Measurements from ENCODE around the gene DLAT.
"Not testable (repeated sequence)": the region's sequence is repeated elsewhere in the genome, so short reads cannot be mapped to it uniquely, and the experiment has no call there.

The DLAT gene

GRCh38 chr11:112042161-112042960 lies 17.2 kb downstream of the DLAT start:
- H3K4me3 ChIP-seq (replicated peaks; ENCODE audit: insufficient read depth, low read length) = no peak overlapping the region
- no peak overlapping the region for H3K27ac ChIP-seq (replicated peaks)
- no peak for TF ChIP-seq REST (IDR thresholded peaks at IDR 0.05; ENCODE audit: insufficient replicate concordance, low read depth)
- TF ChIP-seq POLR2AphosphoS5 (IDR thresholded peaks at IDR 0.05; ENCODE audit: low read depth) = no peak
- TF ChIP-seq SPI1 (IDR thresholded peaks at IDR 0.05; ENCODE audit: borderline replicate concordance, low read depth) = no peak
- no peak for TF ChIP-seq GABPA (IDR thresholded peaks at IDR 0.05; ENCODE audit: low read depth)
- no peak for TF ChIP-seq CTCF (IDR thresholded peaks at IDR 0.05; ENCODE audit: insufficient read depth, low read length)
- H3K27me3 ChIP-seq (ENCODE audit: insufficient read depth, poor library complexity, severe bottlenecking) = no peaks in the 10 kb centered on the region
- DNase-seq (ENCODE audit: low read depth in 1 of 2, low spot score in 1 of 2) = no peak

- Histone ChIP-seq H3K27ac (replicated peaks) (no peak overlapping the region), H3K4me3 (replicated peaks; ENCODE audit: insufficient read depth, low read length) (no peak overlapping the region), H3K27me3 (ENCODE audit: insufficient read depth, poor library complexity, severe bottlenecking) (no peaks in the 10 kb centered on the region)
- no peak for TF ChIP-seq SPI1 (IDR thresholded peaks at IDR 0.05; ENCODE audit: borderline replicate concordance, low read depth)
- no peak for TF ChIP-seq REST (IDR thresholded peaks at IDR 0.05; ENCODE audit: insufficient replicate concordance, low read depth)
- TF ChIP-seq GABPA (IDR thresholded peaks at IDR 0.05; ENCODE audit: low read depth) = no peak
- no peak for TF ChIP-seq POLR2AphosphoS5 (IDR thresholded peaks at IDR 0.05; ENCODE audit: low read depth)
- no peak for TF ChIP-seq CTCF (IDR thresholded peaks at IDR 0.05; ENCODE audit: insufficient read depth, low read length)
- DNase-seq (ENCODE audit: low read depth in 1 of 2, low spot score in 1 of 2) = no peak
Measured at GRCh38 chr11:112042961-112043304, 17.7 kb downstream of the DLAT start.

- DNase-seq (ENCODE audit: low read depth in 1 of 2, low spot score in 1 of 2) = no peak
- no peak overlapping the region for H3K4me3 ChIP-seq (replicated peaks; ENCODE audit: insufficient read depth, low read length)
- H3K27me3 ChIP-seq (ENCODE audit: insufficient read depth, poor library complexity, severe bottlenecking) = no peaks in the 10 kb centered on the region
- TF ChIP-seq GABPA (IDR thresholded peaks at IDR 0.05; ENCODE audit: low read depth) (no peak), CTCF (IDR thresholded peaks at IDR 0.05; ENCODE audit: insufficient read depth, low read length) (no peak), POLR2AphosphoS5 (IDR thresholded peaks at IDR 0.05; ENCODE audit: low read depth) (no peak), SPI1 (IDR thresholded peaks at IDR 0.05; ENCODE audit: borderline replicate concordance, low read depth) (no peak), REST (IDR thresholded peaks at IDR 0.05; ENCODE audit: insufficient replicate concordance, low read depth) (no peak)
- no peak overlapping the region for H3K27ac ChIP-seq (replicated peaks)
Measured at GRCh38 chr11:112044961-112045360, 19.8 kb downstream of the DLAT start.

GRCh38 chr11:112046647-112047046 lies 21.4 kb downstream of the DLAT start:
- not testable (repeated sequence) for H3K27ac ChIP-seq (replicated peaks); DNase-seq (ENCODE audit: low read depth in 1 of 2, low spot score in 1 of 2); H3K27me3 ChIP-seq (ENCODE audit: insufficient read depth, poor library complexity, severe bottlenecking); H3K4me3 ChIP-seq (replicated peaks; ENCODE audit: insufficient read depth, low read length)

Measured in HL-60 (cell line).